HUDEP-2 (cell line): ENCODE data around the gene GALNTL6.
A peak's percentile ranks its signal among the peaks of the same experiment; 100 is the strongest.
"Not testable (repeated sequence)": the region's sequence is repeated elsewhere in the genome, so short reads cannot be mapped to it uniquely, and the experiment has no call there.

ENCODE experiments used
- DNase-seq, 76 experiments: peaks; one replicate each; lab custom pipeline; 2025; ENCODE audit not compliant: unreplicated experiment in 76 of 76; lab: John Stamatoyannopoulos, UW

The GALNTL6 gene

DNA sequence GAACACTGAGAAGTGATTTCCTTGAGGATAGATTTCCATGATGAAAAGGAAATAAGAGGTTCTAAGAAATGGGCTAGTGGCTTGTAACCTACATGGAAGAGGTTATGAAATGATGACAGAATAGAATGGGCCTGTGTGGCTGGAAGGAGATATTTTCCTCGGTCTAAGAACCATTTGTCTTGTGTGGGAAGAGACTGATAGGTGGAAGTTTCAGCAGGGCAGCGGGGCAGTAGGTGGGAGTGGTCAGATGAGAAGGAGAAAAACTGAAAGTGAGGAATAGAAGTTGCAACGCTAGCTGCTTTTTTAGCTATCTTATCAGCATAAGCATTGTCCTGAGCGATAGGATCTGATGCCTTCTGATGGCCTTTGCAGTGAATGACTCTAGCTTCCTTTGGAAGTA lies 1144.0 kb downstream of the GALNTL6 start:
- DNase-seq, result no peak

DNA sequence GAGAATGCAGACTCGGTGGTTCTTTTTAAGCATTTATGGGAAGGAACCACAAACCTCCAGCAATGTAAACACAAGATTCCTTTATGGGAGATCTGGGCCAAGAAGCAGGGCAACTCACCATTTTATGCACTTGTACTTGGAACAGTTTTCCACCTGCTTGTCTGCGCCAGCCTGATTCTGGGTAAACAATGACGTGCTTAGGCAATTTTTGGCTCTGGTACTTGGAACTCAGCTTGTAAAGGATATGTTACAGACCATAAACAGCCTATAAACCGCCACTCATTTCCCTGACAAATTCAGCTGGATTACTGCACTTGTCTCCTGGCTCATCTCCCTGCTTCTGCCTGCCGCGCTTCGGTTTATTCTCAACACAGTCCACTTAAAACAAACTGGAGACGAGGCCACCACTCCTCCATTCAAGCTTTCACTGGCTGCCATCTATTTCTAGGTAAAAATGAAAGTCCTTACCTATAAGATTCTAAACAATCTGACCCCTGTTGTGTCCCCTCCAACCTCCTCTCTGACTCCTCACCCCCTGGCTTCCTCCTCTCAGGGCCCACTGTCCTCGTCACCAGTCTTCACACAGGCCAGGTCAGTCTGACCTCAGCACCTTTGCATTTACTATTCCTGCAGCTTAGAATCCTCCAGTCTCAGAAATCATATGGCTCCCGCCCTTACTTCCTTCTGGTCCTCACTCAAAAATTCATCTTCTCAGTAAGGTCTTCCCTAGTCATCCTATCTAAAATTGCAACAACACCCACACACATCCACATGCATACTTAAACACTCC lies 1149.6 kb downstream of the GALNTL6 start:
- no peak for DNase-seq

DNA sequence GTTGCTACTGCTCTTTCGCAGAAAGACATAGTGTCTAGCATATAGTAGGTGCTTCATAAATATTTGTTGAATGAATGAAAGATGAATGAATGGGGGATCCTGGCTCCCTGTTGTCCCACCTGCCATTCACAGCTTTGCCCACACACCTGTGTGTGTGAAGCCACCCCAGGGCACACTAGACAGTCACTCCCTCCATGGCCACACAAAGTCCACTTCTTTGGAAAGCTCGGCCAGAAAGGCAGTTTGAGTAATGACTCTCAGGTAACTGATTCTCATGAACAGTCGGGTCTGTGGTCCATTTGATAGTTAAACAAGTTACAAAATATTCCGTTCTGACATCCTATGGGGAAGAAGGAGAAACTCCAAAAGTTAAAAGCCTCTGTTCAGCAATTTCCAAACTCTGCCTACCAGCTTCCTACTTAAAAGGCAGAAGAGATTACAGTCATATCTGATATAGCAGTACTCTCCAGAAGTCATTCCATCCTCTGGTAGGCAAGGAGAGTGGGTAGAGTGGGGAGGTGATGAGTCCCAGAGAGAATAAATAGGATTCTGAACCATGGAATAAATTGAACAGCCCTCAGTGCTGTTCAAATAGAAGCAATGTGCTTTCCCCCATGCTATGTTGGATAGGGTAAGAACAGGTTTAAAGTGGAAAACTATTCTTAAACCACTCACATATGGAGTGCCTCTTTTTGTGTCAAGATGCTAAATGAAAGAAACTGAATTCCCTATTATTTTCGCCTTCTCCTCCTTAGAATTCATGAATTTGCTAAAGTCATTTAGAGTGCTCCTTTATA lies 1150.5 kb downstream of the GALNTL6 start:
- DNase-seq, result no peak

DNA sequence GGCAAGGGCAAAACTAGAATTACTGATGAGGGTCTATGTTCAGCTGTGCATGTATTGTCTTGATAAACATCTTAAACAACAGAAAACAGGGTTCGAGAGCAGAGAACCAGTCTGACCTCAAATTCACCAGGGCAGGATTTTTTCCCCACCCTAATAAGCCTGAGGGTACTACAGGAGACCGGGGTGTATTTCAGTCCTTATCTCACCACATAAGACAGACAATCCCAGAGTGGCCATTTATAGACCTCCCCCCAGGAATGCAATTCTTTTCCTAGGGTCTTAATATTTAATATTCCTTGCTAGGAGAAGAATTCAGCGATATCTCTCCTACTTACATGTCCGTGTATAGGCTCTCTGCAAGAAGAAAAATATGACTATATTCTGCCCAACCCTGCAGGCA lies 1157.0 kb downstream of the GALNTL6 start:
- DNase-seq, result not testable (repeated sequence)

DNA sequence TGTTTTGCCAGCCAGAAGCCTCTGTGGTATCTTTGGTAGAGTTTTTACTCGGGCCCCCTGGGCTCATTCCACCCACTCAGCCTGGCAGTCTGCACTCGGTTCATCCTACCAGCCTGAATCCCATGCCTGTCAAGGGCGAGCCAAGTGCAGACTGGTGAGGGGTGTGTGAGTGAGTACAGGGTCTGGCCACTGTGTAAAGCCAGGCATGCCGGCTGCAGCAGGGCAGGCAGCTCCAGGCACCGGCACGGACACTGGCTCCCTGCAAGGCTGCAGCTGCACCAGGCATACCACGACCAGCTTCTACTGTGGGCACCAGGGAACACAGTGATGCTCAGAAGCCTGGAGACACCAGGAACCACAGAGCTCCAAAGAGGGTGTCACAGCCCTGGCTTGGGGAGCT lies 1161.4 kb downstream of the GALNTL6 start:
- DNase-seq, result no peak

DNA sequence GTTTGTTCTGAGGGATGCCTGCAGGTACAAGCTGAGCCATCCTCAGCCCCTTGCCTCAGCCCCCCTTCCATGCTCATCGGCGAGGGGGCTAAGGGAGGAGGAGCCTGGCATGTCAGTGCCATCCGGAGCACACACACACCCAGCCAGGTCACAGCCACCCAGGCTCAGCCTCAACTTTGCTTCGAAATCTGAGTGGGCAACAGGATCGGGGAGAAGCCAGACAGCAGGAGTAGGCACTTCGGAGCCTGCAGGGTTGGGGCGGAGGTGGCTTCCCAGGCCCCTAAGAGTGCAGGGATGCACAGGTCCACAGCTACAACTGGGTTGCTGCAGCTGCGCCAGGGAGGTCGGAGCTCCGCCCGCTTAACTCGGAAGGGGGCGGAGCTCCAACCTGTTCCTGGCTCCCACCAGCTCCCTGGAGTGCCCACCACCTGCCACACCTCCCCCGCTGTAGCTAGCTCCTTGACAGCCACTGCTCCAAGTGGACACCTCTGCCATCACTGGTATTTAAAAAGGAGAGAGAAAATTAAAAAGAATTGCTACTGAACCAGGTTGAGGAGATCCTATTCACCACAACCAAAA lies 1162.5 kb downstream of the GALNTL6 start:
- no peak for DNase-seq

DNA sequence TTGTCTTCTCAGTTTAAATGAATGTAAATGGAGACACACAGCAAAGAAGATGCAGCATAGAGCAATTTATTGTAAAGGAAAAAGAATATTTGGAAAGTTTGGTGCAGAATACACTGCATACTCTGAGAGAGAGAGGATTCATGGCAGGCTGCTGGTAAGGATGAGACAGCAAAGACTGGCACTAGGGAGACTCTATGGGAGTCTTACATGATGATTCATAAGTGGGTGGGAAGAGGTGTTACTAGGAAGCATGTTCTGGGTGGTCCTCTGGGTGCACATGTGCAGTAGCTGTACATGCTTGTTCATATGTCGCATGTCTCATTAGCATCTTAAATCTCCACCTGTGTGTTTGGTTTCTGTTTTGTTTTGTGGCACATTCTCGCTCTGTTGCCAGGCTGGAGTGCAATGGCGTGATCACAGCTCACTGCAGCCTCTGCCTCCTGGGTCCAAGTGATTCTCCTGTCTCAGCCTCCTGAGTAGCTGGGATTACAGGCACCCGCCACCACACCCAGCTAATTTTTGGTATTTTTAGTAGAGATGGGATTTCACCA lies 1164.4 kb downstream of the GALNTL6 start:
- not testable (repeated sequence) for DNase-seq

DNA sequence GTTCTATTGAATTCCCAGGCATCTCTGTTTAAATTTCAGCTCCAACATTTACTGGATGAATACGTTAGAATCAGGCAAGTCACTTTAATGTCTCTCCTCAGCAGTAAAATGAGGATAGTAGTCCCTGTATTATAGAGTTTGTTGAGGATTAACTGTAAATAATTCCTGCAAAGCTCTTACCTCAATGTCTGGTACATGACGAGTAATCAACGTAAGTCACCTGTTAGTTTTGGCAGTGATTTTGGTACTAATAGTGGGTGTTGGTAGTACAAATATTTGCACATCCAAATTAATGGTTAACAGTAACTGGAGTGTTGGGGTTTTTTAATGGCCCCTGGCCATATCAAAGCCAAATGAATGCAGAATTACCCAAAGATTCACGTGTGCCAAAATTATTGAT lies 1165.6 kb downstream of the GALNTL6 start:
- no peak for DNase-seq

DNA sequence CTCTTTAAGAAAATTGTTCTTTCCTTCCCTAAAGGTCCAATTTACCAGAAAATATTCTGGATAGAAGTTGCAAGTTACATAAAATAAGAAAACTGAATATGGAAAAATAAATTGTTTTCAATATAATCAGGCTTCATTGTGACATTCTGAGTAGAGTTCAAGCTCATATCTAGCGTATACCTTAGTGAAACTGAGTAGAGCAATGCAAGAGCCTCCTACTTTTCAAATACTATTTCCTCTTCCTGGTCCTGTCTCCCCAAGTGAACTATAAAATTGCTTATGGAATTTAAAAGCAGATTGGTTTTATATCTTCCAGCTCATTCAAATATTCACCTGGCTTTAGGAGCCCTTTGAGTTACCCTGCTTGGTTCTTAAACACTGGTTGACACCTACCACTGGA lies 1166.1 kb downstream of the GALNTL6 start:
- no peak for DNase-seq

DNA sequence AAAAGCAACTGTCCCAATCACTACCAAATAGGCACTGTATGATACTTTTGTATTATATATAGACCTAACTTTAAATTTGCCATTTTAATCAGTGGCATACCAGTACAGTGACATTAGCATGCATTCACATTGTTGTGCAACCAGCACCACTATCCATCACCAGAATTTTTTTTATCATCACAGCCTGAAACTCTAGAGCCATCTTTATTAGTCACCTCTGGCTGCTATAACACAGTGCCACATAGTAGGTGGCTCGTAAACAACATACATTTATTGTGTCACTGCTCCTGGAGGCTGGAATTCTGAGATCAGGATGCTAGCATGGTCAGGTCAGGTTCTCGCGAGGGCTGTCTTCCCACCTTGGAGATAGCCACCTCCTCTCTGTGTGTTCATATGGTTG lies 1167.0 kb downstream of the GALNTL6 start:
- DNase-seq, result no peak

DNA sequence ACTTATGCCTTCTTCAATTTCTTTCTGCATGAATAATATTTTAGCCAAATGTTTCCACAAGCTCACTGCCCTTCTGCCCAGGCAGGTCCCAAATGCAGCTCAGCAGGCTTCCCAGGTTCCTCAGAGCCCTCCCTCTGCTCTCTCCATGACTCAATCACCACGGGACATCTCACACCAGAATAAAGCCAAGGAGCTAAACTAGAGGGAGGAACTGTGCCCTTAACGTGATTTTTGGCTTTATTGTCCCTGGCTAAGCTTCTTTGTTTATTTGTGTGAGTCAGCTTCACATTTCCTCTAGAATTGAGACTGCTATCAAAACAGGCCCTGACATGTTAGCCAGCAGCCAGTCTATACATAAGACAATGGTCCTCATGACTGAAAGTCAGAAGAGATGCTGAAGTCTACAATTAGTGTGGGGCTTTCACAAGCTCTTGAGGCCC lies 1169.0 kb downstream of the GALNTL6 start:
- no peak for DNase-seq

DNA sequence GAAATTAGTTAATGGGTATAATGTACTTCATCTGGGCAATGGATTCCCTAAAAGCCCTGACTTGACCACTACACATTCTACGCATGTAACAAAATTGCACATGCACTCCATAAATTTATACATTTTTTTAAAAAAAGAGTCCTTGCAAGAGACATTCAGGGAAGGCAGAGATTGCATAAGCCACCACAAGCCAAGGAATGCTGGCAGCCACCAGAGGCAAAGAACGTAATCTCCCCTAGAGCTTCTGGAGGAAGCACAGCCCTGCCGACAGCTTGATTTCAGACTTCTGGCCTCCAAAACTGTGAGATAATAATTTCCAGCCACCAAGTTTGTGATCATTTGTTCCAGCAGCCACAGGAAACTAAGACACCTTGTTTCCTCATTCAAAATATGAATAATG lies 1169.8 kb downstream of the GALNTL6 start:
- no peak for DNase-seq

DNA sequence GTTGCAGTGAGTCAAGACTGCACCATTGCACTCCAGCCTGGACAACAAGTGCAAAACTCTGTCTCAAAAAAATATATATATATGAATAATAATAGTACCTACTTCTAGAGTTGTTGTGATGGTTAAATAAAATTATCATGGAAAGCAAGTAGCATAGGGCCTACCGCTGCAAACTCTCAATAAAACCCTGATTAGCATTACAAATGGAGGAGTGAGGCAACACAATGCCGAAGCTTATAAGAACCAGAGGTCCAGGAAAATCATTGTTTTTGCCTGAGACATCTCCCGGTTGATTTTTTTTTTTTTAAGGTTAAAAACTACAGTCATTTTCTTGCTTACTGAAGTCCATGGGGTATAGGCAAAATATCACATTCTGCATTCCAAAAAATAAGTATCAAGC lies 1170.4 kb downstream of the GALNTL6 start:
- no peak for DNase-seq

DNA sequence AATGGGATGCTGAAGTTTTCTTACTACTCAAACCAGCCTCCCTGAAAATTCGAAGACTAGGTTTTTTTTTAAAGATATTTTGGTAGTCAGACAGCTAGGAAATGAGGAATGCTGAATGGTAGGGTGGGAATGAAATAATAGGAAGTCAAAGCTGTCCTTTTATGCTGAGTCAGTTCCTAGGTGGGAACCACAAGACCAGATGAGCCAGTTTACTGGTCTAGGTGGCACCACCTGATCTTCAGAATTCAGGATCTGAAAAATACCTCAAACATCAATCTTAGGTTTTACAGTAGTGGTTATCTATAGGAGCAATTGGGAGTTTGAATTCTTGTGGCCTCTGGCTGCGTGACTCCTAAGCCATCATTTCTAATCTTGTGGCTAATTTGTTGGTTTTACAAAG lies 1172.3 kb downstream of the GALNTL6 start:
- DNase-seq, result no peak

DNA sequence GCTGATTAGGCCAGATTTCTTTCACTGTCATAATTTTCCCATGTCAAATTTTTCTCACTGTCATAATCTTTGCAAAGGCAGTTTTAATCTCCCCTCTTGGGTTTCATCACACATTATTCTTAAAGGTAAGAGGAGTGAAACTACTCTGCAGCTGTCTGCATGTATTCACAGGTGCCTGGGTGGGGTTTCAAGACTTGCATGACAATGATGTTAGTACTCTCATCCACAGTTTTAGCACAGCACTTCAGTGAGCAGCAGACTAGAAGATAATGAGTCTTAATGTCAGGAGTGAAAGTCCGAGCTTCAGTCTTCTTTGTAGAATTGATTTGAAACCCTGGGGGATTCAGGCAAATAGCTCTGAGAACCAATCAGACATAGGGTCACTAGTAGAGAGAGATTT lies 1172.9 kb downstream of the GALNTL6 start:
- DNase-seq, result no peak

DNA sequence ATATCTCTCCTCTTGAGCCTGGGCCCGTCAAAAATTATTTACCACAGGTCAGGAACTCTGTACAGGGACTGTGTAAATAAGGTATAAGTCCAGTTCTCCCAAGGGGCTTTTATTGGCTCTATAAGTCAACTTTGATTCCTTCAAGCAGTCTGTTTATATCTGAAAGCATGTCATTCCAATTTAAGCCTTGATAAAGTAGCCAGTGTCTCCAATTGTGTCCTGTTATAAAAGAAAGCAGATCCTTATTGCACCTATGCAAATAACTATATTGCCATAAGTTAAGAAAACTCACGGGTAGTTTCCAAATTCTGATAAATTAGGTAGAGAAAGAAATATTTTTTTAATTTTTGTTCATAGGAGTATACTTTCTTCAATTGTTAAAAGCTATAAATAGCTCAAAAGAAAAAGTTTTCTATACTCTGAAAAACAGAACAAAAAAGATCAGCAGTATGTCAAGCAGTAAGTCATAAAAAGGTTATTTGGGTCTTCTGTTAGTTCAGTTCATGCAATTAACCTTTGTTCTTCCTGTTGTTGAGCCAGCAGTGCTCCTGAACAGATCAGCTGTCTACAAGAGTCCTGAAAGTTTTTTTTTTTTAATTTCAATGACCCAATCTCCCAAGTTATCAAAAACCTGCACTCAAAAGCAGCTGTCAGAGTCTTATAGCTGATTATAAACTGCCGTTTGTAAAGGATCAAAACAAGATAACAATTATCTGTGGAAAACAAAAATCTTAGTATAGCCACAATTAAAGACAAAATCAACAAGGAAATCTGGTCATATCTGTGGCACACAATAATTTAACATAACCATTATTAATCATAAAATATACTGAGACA lies 1177.0 kb downstream of the GALNTL6 start:
- DNase-seq, result peak in 27 of 76 experiments; percentile 2 to 70 (median 25)

DNA sequence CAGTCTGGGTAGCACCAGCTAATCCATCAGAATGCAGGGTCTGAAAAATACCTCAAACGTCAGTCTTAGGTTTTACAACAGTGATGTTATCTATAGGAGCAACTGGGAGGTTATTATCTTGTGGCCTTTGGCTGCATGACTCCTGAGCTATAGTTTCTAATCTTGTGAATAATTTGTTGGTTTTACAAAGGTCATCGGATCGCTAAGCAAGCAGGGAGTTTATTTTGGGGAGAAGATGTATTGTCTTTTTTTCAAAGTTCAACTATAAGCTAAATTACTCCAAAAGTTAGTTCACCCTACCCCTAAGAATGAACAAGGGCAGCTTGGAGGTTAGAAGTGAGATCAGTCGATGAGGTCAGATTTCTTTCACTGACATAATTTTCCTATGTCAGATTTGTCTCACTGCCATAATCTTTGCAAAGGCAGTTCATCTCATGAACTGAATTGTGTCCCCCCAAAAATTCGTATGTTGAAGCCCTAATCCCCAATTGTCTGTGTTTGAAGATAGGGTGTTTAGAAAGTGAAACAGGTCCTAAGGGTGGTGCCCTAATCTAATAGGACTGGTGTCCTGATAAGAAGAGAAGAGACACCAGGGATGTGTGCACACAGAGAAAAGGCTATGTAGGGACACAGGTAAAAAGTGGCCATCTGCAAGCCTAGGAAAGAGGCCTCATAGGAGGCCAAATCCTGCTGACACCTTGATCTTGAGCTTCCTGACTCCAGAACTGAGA lies 1179.6 kb downstream of the GALNTL6 start:
- peak in 17 of 76 experiments; percentile 3 to 56 (median 26) for DNase-seq

DNA sequence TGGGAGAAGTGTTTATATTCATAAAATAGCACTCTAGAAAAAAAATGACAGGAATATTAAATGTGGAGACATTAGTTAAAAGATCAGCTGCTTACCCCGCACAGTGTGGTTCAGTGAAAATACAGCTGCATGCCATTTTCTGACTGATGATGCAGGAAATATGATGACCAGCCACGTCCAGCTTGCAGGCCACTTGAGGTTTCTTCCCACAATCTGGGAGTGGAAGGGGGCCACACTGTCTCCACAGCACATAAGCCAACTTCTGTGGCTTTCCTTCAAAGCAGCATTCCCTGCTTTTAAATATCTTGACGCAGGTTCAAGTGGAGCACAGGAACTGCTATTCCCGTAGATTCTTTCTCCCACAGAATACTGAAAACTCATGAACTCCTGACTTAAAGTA lies 1182.0 kb downstream of the GALNTL6 start:
- DNase-seq, result no peak

DNA sequence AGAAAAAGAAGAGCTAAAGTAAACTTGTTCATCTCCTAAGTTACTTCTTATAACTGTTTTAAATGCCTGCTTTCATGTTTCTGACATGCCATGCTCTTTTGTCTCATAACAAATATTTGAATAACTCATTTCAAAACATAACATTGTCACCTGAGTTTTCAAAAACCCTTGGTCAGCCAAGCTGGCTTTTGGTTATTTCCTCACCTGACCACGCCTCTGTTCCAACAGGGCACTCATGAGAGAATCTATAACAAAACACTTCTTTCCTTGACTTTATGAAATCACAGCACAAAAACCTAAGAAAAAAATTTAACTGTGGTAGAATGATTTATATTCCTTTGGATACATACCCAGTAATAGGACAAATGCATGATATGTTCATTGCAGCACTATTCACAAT lies 1182.5 kb downstream of the GALNTL6 start:
- no peak for DNase-seq
